K562 (cell line): ENCODE data around the gene ARMC7. TPM values are rescaled to one million over a fixed set of nuclear protein-coding genes. Genes with fewer than 3 reads are reported as not detected.
A peak's percentile ranks its signal among the peaks of the same experiment; 100 is the strongest.

Experiments
- CSDE1 ChIP-seq, 2 experiments: fragments of 450-650 bp; IDR thresholded peaks; 2 replicates each; pipeline ENCODE4 v1.6.1; 2016; ENCODE audit warnings: mild to moderate bottlenecking in 1 of 2
- ELF1 ChIP-seq: fragments of 200-800 bp; sonication (Bioruptor generic); IDR thresholded peaks from 2 replicates; pipeline ENCODE4 v1.6.1; 2016; ENCODE audit warnings: missing genetic modification characterization, missing compliant biosample characterization
- MAFG ChIP-seq: fragments of 450-650 bp; conservative IDR thresholded peaks from 2 replicates; pipeline ENCODE4 v1.6.1; 2016; ENCODE audit warnings: missing genetic modification characterization, missing compliant biosample characterization
- NBN ChIP-seq: fragments of 450-650 bp; IDR thresholded peaks from 2 replicates; pipeline ENCODE4 v1.6.1; 2016; ENCODE audit warnings: low read depth, mild to moderate bottlenecking
- NFYB ChIP-seq: IDR thresholded peaks from 2 replicates; pipeline ENCODE4 v1.6.1; 2011; ENCODE audit warnings: mild to moderate bottlenecking, moderate library complexity; ENCODE audit not compliant: insufficient read length; ENCODE audit errors: extremely low read depth
- PHB ChIP-seq: fragments of 250-450 bp; sonication (Bioruptor Pico); IDR thresholded peaks from 2 replicates; pipeline ENCODE4 v1.5.0; 2021
- PHB2 ChIP-seq: fragments of 450-650 bp; IDR thresholded peaks from 2 replicates; pipeline ENCODE4 v1.6.1; 2017; ENCODE audit warnings: low read depth
- PML ChIP-seq: IDR thresholded peaks from 2 replicates; pipeline ENCODE4 v1.6.1; 2012; ENCODE audit warnings: low read length, inconsistent platforms
- POLR2AphosphoS2 ChIP-seq: IDR thresholded peaks from 2 replicates; pipeline ENCODE4 v1.6.1; 2012; ENCODE audit warnings: low read length, improper control_type of control experiment
- POLR2B ChIP-seq: fragments of 450-650 bp; IDR thresholded peaks from 2 replicates; pipeline ENCODE4 v1.6.1; 2018; ENCODE audit warnings: low read depth; ENCODE audit not compliant: partially characterized antibody
- POLR3A ChIP-seq: IDR thresholded peaks from 2 replicates; pipeline ENCODE4 v1.6.1; 2011; ENCODE audit warnings: borderline replicate concordance, mild to moderate bottlenecking, moderate library complexity; ENCODE audit not compliant: insufficient read length, insufficient read depth; ENCODE audit errors: extremely low read depth
- PTBP1 ChIP-seq: fragments of 200-400 bp; formaldehyde crosslinking; IDR thresholded peaks from 2 replicates; pipeline ENCODE4 v1.6.1; 2017; ENCODE audit warnings: low read depth, low read length
- RFX1 ChIP-seq: fragments of 450-650 bp; IDR thresholded peaks from 2 replicates; pipeline ENCODE4 v1.6.1; 2016; ENCODE audit warnings: mild to moderate bottlenecking, moderate library complexity
- SIRT6 ChIP-seq: IDR thresholded peaks from one replicate; pipeline ENCODE4 v1.6.1; 2012; ENCODE audit warnings: low read depth, mild to moderate bottlenecking, control low read depth, inconsistent platforms, low read length, moderate library complexity
- SNRNP70 ChIP-seq: fragments of 200-400 bp; formaldehyde crosslinking; optimal IDR thresholded peaks from 2 replicates; pipeline ENCODE3; 2017; ENCODE audit warnings: low read depth, low read length
- TCFL5 ChIP-seq: fragments of 250-450 bp; sonication (Bioruptor Pico); conservative IDR thresholded peaks from 2 replicates; pipeline ENCODE4 v1.6.1; 2021; ENCODE audit warnings: mild to moderate bottlenecking, moderate library complexity, matching md5 sums
- TSC22D4 ChIP-seq: fragments of 450-650 bp; IDR thresholded peaks from 2 replicates; pipeline ENCODE4 v1.6.1; 2016; ENCODE audit warnings: missing genetic modification characterization, missing biosample characterization, control low read depth
- ZKSCAN3 ChIP-seq: fragments of 250-450 bp; sonication (Bioruptor Pico); IDR thresholded peaks from 2 replicates; pipeline ENCODE4 v1.4.0; 2020
- ZNF184 ChIP-seq: sonication (generic); formaldehyde crosslinking; IDR thresholded peaks from 2 replicates; pipeline ENCODE4 v1.5.0; 2020; ENCODE audit warnings: missing genetic modification reagents
- ZNF408 ChIP-seq: fragments of 250-450 bp; sonication (Bioruptor Pico); IDR thresholded peaks from 2 replicates; pipeline ENCODE4 v1.4.0; 2020; ENCODE audit warnings: low read depth, mild to moderate bottlenecking, moderate library complexity
- ZNF785 ChIP-seq: fragments of 250-450 bp; sonication (Bioruptor Pico); IDR thresholded peaks from 2 replicates; pipeline ENCODE4 v1.4.0; 2020; ENCODE audit warnings: mild to moderate bottlenecking
- polyA plus RNA-seq, 8 experiments: library from polyadenylated mRNA; depleted of rRNA in 4 of 8; stranded (reverse) in 5 of 8; unstranded in 3 of 8; fragments of >200 nt; fragmentation: Nextera tagmentation in 2 of 8; fragmentation: Illumina TruSeq in 1 of 8; extraction: Ambion mirVana in 2 of 8; extraction: Trizol in 1 of 8; gene quantifications; 2 replicates each; pipeline versions ENCODE4 v1.2.1 to v1.2.3, GENCODE V29; 2011 to 2014; ENCODE audit warnings: inconsistent platforms in 1 of 8, missing spikeins in 1 of 8
- total RNA-seq, 7 experiments: library from RNA; depleted of rRNA in 6 of 7; stranded (reverse); fragments of >200 nt in 6 of 7; fragmentation: Illumina TruSeq in 2 of 7; extraction: Trizol in 2 of 7; gene quantifications; 2 replicates each; pipeline versions ENCODE4 v1.2.1 to v1.2.3, GENCODE V29; 2011 to 2021; ENCODE audit warnings: low replicate concordance in 1 of 7
- TF ChIP-seq, protein P1 (sequence below): sonication (generic); formaldehyde crosslinking; IDR thresholded peaks from 2 replicates; pipeline ENCODE4 v1.9.0; 2022; ENCODE audit warnings: mild to moderate bottlenecking, missing genetic modification reagents
- TF ChIP-seq, protein P2 (sequence below): fragments of 250-450 bp; sonication (Bioruptor Pico); IDR thresholded peaks from 2 replicates; pipeline ENCODE4 v1.4.0; 2020; ENCODE audit warnings: mild to moderate bottlenecking, moderate library complexity
- TF ChIP-seq, protein P3 (sequence below): fragments of 450-650 bp; IDR thresholded peaks from 2 replicates; pipeline ENCODE4 v1.6.1; 2018; ENCODE audit warnings: mild to moderate bottlenecking, low read depth; ENCODE audit not compliant: partially characterized antibody
- TF ChIP-seq, protein P4 (sequence below): sonication (generic); formaldehyde crosslinking; IDR thresholded peaks from 2 replicates; pipeline ENCODE4 v1.8.0; 2022; ENCODE audit warnings: mild to moderate bottlenecking, missing genetic modification reagents, borderline replicate concordance
- TF ChIP-seq, protein P5 (sequence below): fragments of 250-450 bp; sonication (Bioruptor Pico); IDR thresholded peaks from 2 replicates; pipeline ENCODE4 v1.8.0; 2021; ENCODE audit warnings: moderate library complexity, mild to moderate bottlenecking, inconsistent platforms

Gene ARMC7
- total and polyA plus RNA-seq, 9 of the 15 experiments (the other 6 are each of a cell fraction or from before 2014, with no cell fraction given), result 1.4 to 15.2 (median 5.9) TPM

DNA sequence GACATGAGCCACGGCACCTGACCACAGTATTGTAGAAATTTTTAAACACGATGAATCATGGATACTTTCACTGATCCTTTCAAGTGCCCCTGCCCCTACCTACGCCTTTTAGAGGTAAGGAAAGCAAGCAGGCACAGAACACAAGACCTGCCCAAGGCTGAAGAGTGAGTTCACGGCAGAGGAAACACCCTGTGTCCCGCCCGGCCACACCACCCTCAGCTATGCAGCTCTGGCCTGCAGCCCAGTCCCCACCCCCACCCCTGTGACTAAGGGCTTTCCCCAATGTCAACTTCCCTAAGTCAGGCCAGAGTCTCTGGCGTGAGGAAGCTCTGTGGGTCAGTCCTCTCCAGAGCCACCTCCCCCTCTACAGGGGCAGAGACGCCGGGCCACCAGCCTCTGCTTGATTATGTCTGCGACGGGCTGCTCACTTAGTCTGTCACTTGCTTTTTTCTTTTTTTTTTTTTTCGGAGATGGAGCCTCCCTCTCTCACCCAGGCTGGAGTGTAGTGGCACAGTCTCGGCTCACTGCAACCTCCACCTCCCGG lies 13.6 kb upstream of the ARMC7 start (continued):
- no peak for TF ChIP-seq RFX1
- no peak for TF ChIP-seq PHB (CRISPR knock-in tag)
- TF ChIP-seq ELF1 (tag), result no peak
- TF ChIP-seq SNRNP70, result no peak
- TF ChIP-seq, protein P1, sequence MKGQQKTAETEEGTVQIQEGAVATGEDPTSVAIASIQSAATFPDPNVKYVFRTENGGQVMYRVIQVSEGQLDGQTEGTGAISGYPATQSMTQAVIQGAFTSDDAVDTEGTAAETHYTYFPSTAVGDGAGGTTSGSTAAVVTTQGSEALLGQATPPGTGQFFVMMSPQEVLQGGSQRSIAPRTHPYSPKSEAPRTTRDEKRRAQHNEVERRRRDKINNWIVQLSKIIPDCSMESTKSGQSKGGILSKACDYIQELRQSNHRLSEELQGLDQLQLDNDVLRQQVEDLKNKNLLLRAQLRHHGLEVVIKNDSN (CRISPR knock-in tag), result no peak
- TF ChIP-seq ZNF785, result no peak
- TF ChIP-seq PML, result peak; percentile 22; the same call in 1 of the 2 replicates
- TF ChIP-seq, protein P2, sequence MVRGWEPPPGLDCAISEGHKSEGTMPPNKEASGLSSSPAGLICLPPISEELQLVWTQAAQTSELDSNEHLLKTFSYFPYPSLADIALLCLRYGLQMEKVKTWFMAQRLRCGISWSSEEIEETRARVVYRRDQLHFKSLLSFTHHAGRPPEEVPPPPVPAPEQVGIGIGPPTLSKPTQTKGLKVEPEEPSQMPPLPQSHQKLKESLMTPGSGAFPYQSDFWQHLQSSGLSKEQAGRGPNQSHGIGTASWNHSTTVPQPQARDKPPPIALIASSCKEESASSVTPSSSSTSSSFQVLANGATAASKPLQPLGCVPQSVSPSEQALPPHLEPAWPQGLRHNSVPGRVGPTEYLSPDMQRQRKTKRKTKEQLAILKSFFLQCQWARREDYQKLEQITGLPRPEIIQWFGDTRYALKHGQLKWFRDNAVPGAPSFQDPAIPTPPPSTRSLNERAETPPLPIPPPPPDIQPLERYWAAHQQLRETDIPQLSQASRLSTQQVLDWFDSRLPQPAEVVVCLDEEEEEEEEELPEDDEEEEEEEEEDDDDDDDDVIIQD (CRISPR knock-in tag), result no peak
- TF ChIP-seq POLR3A, result no peak
- TF ChIP-seq SIRT6, result no peak
- no peak for TF ChIP-seq TCFL5
- TF ChIP-seq NBN, result peak; percentile 93
- TF ChIP-seq, protein P3, sequence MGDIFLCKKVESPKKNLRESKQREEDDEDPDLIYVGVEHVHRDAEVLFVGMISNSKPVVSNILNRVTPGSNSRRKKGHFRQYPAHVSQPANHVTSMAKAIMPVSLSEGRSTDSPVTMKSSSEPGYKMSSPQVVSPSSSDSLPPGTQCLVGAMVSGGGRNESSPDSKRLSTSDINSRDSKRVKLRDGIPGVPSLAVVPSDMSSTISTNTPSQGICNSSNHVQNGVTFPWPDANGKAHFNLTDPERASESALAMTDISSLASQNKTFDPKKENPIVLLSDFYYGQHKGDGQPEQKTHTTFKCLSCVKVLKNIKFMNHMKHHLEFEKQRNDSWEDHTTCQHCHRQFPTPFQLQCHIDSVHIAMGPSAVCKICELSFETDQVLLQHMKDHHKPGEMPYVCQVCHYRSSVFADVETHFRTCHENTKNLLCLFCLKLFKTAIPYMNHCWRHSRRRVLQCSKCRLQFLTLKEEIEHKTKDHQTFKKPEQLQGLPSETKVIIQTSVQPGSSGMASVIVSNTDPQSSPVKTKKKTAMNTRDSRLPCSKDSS, result no peak
- TF ChIP-seq, protein P4, sequence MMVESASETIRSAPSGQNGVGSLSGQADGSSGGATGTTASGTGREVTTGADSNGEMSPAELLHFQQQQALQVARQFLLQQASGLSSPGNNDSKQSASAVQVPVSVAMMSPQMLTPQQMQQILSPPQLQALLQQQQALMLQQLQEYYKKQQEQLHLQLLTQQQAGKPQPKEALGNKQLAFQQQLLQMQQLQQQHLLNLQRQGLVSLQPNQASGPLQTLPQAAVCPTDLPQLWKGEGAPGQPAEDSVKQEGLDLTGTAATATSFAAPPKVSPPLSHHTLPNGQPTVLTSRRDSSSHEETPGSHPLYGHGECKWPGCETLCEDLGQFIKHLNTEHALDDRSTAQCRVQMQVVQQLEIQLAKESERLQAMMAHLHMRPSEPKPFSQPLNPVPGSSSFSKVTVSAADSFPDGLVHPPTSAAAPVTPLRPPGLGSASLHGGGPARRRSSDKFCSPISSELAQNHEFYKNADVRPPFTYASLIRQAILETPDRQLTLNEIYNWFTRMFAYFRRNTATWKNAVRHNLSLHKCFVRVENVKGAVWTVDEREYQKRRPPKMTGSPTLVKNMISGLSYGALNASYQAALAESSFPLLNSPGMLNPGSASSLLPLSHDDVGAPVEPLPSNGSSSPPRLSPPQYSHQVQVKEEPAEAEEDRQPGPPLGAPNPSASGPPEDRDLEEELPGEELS (CRISPR knock-in tag), result no peak
- TF ChIP-seq TSC22D4 (tag), result no peak
- no peak for TF ChIP-seq ZNF184 (CRISPR knock-in tag)
- no peak for TF ChIP-seq POLR2AphosphoS2
- TF ChIP-seq ZNF408 (CRISPR knock-in tag), result no peak
- TF ChIP-seq ZKSCAN3 (CRISPR knock-in tag), result no peak
- TF ChIP-seq NFYB, result no peak
- no peak for TF ChIP-seq PHB2
- TF ChIP-seq PTBP1, result no peak
- peak; percentile 20 for TF ChIP-seq POLR2B
- TF ChIP-seq MAFG, result peak; percentile 90
- TF ChIP-seq, protein P5, sequence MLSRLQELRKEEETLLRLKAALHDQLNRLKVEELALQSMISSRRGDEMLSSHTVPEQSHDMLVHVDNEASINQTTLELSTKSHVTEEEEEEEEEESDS (CRISPR knock-in tag), result no peak
- TF ChIP-seq CSDE1 (IDR thresholded peaks at IDR 0.05), result no peak
